ENCODE results near the gene WARS2.

GRCh38 chr1:119045096-119045746, 95.2 kb downstream of the WARS2 start:
- TF ChIP-seq POLR2A (IDR thresholded peaks at IDR 0.05; ENCODE audit: low read length) (no peak), ELK1 (IDR thresholded peaks at IDR 0.05; ENCODE audit: low read depth, low read length) (no peak), CTCF (IDR thresholded peaks at IDR 0.05) (no peak), EP300 (IDR thresholded peaks at IDR 0.05) (no peak), RNF2 (IDR thresholded peaks at IDR 0.05; ENCODE audit: borderline replicate concordance, low read depth) (no peak), CEBPB (IDR thresholded peaks at IDR 0.05) (no peak)
